GM18858 (cell line): ENCODE measurements around the gene BCAS2.
A peak's percentile ranks its signal among the peaks of the same experiment; 100 is the strongest.
"Not testable (repeated sequence)": the region's sequence is repeated elsewhere in the genome, so short reads cannot be mapped to it uniquely, and the experiment has no call there.

Experiments
- ATAC-seq: cut with Tn5 transposase; IDR thresholded peaks from one replicate; pipeline ENCODE4 v1.9.1; 2021; ENCODE audit not compliant: unreplicated experiment

Gene BCAS2

DNA sequence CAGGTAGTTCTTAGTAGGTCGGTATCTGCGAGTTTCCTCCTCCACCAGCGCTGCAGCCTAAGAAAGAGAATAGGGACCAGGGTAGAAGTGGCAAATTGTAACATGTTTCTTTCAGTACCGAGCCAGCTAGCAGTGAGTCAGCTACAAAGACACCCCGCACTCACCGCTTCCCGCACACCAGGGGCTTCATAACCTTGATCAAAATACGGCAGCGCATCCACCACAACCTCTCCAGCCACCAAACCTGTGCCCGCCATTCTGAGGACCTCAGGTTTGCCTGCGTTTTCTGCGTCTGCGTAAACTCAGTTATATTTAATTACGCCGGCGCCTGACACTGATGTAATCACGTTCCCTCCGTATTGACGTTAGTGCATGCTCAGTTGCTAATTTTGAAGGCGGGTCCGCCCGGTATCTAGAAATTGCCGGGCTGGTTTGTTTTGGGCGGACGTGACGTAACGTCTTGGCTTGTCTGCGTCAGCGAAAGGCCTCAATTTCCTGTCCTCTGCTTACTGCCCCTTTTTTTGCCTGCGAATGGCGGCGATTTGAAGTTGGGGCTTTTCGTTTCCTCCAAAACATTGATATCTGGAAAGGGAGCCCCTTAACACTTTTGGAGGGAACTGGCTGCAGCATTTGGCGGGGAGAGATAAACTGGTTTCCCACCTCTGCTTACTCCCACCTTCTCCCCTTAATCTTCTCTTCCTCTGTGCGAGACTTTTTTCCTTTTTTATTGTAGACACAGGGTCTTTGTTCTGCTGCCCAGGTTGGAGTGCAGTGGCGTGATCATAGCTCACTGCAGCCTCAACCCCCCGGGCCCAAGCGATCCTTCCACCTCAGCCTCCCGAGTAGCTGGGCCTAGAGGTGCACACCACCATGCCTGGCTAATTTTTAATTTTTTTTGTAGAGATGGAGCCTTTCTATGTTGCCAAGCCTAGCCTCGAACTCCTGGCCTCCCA lies at the start of gene BCAS2:
TSS of gene BCAS2 (minus strand) at position 281 of the 953 bp plus-strand sequence. CDS start at position 257, 24 bp downstream.
- peak; percentile 99 for ATAC-seq

DNA sequence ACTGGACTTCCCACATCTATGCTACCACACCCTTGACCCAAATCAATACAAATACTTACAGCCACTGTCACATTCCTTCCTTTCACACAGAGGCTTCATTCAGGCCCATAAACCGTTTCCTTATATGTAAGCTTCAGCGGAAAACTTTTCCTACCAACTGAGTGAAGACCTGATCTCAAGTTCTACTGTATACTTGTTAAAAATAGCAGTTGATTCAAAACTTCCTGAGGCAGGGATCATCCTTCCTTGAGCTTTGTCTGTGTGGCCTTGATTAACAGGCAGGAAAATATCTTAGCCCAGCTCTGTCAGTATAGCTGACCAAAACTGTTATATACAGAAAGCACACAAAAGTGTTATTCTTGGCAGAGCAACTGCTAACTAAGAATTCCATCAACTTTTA lies 45.7 kb upstream of the BCAS2 start:
- no peak for ATAC-seq

DNA sequence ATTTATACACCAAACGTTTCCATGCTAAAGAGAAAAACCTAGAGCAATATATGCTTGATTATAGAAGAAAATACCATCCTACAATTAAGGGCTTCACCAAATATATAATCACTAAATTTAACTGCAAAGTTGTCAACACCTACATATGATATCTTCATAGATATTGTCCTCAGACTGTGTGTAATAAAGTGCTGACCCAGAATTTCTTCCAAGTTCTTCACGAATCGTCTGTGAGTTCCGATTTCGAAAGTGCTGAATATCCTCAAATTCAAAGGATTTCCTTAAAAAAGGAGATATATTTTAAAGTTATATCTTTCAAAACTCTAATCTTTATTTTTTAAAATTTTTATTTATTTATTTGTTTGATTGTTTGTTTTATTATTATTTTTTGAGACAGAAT lies 41.9 kb upstream of the BCAS2 start:
- ATAC-seq: no peak

DNA sequence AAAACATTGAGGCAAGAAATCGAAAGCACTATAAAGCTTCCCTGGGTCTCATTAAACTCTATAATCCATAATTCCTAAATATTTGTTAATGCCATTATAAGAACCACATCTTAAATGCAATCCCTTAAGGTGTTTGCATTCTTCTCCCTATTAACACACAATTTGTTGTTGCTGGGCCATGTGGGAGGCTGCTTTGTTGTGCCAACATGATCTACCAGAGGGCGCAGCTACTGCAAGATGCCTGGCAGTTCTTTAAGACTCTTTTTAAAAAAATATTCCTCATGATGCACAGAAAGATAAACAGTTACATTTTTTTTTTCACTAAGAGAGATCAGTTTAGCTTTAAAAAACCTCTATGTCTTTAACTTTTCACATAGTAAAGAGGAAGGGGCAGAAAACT lies 39.0 kb upstream of the BCAS2 start:
- ATAC-seq: no peak

DNA sequence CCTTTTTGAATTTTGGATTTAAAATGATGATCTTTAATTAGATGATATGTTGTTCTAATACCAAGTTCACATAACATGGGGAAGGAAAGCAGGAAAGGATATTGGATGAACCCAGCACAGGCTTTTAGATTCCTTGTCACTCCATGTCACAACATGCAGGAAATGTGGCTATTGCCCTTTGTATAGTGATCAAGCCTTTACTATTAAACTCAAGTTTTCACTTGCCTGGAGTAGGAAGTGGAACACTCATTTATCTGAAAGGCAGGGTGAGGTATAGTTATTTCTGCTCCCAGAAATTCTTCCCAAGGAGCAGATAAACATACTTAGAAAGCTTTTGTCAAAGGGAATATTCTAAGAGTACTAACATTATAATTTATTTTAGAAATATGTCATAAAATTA lies 37.2 kb upstream of the BCAS2 start:
- ATAC-seq: no peak

DNA sequence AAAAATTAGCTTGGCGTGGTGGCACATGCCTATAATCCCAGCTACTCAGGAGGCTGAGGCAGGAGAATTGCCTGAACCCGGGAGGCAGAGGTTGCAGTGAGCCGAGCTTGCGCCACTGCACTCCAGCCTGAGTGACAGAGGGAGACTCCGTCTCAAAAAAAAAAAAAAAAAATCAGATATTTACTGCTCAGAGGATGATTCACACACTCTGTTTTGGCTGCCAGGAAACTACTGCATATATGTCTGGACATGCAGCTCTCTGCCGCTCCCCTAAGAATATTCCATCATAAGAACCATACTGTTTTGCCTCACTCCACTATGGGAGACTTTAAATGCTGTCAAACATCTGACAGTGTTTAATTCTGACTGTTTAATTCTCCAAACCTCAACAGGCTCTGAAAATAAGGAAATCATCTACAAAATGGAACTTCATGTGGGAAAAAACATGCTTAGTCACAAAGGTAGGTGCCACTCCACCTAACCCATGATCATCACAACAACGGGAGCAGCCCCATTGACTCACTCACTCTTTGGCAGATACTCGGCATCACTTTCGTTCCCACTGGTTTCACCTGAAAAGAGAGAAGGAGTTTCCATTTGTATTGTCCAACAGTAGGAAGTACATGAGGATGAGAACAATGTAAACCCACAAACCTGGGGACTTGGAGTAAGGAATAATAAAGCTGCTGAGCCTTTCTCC lies 29.3 kb upstream of the BCAS2 start:
- ATAC-seq: no peak

DNA sequence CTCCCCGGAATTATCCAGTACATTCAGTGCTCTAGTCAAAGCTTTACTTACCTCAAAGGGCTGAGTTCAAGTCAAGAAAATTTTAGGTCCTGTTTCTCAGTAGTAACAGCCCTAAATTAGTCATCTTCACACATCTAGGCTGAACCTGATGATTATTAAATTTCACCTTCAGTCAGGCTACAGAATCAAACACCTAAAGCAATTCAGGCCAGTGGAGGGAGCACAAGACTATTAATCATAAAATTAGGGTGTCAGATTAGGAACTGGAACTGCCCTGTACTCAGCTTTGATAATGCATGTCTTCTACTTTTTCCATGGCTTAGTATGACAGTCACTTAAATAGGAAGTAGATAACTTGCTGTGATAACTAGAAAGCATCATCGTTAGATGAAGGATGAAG lies 28.4 kb upstream of the BCAS2 start:
- ATAC-seq: no peak

DNA sequence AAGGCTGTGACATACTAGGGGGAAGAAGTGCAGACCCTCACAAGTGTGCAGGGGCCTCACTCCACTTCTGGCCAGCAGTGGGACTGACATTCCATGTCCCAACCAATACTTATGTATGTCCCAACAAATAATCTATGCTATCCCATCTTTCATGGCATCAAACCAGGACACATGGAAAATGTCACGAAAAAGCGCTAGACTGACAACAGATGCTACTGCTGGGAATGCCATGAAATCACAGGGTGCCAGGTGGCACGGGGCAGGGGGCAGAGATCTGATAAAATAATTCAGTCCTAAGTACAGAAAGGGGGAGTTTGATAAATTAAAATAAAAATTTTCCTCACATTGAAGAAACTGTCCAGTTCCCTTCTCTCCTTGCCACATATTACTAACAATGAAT lies 27.6 kb upstream of the BCAS2 start:
- no peak for ATAC-seq

DNA sequence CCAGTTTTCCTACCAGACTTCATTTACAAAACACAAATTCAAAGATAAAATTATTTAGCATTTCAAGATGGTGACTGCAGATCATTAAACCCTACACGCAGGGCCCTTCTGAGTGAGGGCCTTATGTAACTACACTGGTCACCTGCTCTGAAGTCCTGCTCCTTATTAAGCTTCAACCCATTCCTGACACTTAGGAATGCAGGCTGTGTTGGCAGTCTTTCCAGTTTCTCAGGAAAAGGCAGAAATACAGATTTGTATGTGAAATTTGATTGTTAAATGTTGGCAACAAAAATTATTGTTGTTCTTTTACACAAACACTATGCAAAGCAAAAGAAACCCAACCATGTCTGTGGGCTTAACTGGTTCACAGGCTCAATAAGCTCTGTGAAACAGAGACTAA lies 25.8 kb upstream of the BCAS2 start:
- no peak for ATAC-seq

DNA sequence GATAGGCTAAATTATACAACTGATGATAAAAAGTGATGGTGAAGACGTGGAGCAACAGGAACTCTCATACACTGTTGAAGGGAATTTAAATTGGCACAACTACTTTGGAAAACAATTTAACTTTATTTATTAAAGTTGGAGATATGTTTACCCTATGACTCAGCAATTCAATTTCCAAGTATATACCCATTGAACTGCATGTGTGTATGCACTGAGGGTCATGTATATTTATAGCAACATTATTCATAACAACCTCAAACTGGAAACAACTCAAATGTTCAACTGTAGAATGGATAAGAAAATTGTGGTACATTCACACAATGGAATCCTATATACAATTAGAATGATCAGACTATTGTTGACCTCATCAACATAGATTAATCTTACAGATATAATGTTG lies 16.5 kb upstream of the BCAS2 start:
- ATAC-seq: no peak

DNA sequence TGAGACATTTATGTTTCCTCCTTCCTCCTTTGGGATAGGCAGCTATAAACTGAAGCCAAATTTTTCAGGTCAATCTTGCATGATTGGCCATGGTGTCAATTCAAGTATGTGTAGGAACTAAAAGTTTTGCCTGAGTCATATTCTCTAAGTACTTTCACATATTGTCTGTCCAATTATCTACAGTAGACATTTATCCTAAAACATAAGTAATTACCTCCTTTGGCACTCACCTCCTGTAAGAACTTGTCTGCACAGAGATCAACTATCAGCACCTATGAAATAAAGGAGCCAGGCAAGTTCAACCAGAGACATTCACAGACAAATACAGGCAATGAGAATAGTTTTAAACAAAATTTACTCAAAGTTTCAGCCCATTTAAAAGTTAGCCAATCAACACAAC lies 14.2 kb upstream of the BCAS2 start:
- ATAC-seq: no peak

DNA sequence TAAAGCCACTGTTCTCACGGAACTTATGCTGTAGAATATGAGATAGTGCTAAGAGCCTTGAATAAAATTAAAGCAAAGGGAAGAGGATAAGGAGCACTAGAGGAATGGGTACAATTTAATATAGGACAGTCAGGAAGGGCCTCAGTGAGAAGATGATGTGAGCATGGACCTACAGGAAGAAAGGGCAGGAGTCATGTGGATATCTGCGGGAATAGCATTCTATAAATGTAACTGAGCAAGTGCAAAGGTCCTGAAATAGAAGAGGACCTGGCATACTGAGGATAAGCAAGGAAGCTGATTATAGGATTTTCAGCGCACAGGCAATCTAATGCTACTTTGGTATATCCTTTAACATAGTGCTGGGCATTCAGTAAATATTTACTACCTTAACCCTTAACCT lies 12.6 kb upstream of the BCAS2 start:
- ATAC-seq: no peak

DNA sequence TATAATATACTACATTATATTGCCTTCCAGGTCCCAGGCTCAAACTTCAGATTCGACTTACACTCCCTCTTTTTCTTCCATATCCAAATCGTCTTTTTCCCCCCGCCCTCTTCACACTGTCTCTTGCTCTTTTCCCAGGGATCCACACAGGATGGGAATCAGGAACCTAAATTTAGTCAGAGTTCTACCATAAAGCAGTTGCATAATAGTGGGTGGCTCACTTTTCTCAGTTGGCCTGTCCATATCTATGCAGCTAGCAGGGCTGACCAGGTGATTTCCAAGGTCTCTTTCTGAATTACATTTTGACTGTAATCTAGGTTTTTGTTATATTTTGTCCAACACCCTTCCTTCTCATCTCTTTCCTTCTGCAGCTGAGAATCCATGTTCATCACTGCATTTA lies 7.7 kb upstream of the BCAS2 start:
- ATAC-seq: no peak

DNA sequence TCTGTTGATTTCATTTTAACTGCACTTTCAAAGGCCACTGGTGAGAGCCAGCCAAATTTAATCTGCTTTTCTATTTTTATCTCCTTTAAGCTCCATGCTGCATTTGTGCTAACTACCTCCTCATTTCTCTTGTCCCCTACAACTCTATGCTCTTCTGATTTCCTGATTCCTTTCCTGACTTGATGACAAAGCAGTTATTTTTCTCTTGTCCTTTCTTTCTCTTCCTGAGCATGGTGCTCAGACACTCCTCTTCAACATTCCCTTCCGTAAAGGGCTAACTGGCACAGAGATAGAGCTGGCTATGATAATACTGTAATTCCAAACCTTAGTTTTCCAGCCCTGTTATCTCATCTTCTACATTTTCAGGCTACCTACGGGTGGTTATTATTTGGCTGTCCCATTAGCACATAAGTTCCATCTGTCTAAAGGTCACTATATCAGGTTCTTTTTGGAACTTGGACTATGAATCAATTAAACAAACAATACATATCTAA lies 6.8 kb upstream of the BCAS2 start:
- no peak for ATAC-seq

DNA sequence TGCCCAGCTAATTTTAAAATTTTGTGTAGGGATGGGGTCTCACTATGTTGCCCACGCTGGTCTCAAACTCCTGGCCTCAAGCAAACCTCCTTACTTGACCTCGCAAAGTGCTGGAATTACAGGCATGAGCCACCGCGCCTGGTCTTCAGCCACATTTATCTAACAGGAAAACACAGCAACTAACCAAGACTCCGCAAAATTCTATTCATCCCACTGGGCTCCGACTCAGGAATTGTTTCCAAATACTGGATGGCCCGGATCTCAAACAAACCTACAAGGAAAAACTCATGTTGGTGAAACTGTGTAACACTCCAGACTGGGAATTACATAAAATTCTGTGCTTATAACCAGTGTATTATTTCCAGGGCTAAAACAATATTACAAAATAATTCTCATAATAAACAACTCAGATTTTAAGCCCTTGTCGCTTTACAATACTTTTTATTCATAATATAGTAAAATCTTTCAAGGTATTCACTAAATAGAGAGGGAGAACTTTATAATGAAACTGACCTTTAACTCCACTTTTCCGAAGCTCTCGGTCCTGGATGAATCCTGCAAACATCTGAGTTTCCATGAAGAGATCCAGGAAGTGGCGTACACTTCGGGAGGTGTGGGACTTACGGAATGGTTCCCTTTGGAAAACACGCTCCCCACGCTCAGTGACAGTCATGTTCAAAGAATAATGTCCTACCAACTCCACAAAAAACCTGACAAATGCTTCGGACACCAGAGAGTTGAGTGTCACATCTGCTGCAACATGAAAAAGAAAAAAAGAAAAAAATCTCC lies 6.0 kb upstream of the BCAS2 start:
- no peak for ATAC-seq

DNA sequence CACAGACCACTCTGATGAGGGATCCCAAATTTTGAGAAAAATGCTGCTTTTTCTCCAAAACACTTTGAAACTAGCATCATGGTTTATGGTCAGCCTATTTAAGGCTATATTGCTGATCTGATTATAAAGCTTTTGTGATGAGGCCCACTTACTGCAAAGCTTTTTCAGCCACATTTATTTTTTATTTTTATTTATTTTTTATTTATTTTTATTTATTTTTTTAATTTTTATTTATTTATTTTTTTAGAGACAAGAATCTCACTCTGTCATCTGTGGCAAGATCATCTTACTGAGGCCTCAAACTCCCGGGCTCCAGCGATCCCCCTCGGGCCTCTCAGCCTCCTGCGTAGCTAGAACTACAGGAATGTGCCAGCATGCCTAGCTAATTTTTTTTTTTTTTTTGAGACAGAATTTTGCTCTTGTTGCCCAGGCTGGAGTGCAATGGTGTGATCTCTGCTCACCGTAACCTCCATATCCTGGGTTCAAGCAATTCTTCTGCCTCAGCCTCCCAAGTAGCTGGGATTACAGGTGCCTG lies 5.2 kb upstream of the BCAS2 start:
- ATAC-seq: no peak

DNA sequence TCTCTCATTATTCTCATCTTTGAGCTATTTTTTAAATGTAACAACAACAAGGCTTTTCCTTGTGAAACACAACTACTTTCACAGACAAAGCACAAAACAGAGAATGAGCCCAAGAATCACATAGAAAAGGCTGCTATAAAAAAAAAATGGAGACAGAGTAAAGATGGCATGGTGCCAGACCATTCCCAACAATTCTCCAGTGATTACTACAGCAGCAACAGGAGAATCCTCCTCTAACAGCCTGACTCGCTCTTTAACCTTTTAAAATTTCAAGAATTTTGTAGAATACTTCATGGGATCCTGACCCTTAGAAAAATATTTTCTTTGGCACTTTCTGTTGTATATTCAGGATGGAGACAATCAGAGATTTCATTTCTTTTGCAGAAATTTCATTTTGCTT lies 3.8 kb upstream of the BCAS2 start:
- no peak for ATAC-seq

DNA sequence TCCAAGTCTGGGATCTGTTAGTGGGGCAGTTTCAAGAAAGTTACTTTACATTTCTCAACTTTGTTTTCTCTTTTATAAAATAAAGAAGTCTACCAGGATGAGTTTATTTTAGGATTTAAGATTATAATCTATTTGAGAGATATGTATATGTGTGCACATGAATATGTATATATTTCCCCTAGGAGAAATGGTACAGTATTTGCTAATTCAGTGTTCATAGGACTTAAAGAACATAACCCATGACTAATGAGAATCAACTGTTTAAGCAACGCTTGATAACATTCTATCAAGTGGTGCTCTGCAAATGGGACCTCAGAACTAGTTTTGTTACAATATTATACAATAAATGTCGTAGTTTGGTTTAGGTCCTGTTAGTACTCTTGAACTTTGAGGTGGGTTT lies 7.0 kb downstream of the BCAS2 start:
- ATAC-seq: no peak

DNA sequence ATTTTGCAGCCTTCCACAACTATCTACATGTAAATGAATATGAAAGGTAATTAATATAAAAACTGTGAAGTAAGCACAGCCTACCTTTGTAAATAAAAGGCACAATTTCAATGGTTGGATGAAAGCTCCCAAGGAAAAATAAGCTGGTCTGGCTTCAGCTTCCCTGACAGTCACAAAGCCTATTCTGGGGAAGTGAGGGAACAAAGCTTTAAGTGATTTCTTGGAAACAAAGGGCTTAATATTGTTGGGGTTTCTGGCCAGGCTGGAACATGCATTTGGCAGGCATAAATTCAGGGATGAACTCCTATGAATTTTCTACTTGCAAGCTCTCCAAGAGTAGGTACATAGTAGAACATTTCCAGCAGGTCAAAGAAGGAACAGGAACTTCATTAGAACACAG lies 17.3 kb downstream of the BCAS2 start:
- ATAC-seq: no peak

DNA sequence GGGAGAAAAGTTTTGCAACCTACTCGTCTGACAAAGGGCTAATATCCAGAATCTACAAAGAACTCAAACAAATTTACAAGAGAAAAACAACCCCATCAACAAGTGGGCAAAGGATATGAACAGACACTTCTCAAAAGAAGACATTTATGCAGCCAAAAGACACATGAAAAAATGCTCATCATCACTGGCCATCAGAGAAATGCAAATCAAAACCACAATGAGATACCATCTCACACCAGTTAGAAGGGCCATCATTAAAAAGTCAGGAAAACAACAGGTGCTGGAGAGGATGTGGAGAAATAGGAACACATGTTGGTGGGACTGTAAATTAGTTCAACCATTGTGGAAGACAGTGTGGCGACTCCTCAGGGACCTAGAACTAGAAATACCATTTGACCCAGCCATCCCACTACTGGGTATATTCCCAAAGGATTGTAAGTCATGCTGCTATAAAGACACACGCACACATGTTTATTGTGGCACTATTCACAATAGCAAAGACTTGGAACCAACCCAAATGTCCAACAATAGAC lies 18.4 kb downstream of the BCAS2 start:
- ATAC-seq: not testable (repeated sequence)

DNA sequence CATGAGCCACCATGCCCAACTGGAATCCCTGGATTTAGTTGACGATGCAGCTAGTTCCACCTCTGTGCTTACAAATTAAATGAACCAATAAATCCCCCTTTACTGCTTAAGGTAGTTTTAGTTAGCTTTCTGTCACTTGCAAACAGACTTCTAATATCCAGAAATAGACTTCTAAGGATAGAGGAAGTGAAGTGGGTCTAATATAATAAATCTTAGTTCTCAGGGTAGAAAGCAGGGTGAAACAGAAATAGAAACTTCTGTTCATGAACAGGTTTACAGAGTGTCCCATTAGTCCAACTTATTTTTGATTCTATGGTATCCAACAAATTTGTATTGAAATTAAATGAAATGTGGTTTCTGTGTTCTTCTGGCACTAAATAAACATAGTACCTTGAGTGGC lies 20.1 kb downstream of the BCAS2 start:
- ATAC-seq: no peak
